GM19023 (cell line): ENCODE measurements around the gene DCTN3.
"Not testable (repeated sequence)": the region's sequence is repeated elsewhere in the genome, so short reads cannot be mapped to it uniquely, and the experiment has no call there.

Source experiments
- ATAC-seq: cut with Tn5 transposase; IDR thresholded peaks from one replicate; pipeline ENCODE4 v1.9.1; 2021; ENCODE audit warnings: mild to moderate bottlenecking, moderate library complexity; ENCODE audit not compliant: unreplicated experiment

DCTN3 gene

GRCh38 chr9:34647651-34648050 lies 27.4 kb upstream of the DCTN3 start:
- no peak for ATAC-seq

- ATAC-seq = no peak
These were observed 26.7 kb upstream of the DCTN3 start for GRCh38 chr9:34647084-34647403.

- peak; percentile 89 for ATAC-seq
These were observed 26.2 kb upstream of the DCTN3 start, which contains the start of gene GALT for GRCh38 chr9:34646211-34647083. Gene GALT, plus strand, starts transcription at chr9:34646675. Its CDS starts 30 bp downstream, at chr9:34646705.

GRCh38 chr9:34644766-34645314 lies 24.5 kb upstream of the DCTN3 start:
- no peak for ATAC-seq

- ATAC-seq = no peak
These were observed 22.4 kb upstream of the DCTN3 start for GRCh38 chr9:34642679-34643078.

GRCh38 chr9:34639322-34639721 lies 19.0 kb upstream of the DCTN3 start:
- ATAC-seq = not testable (repeated sequence)

- no peak for ATAC-seq
These were observed 17.8 kb upstream of the DCTN3 start for GRCh38 chr9:34638138-34638445.

- peak; percentile 87 for ATAC-seq
These were observed 17.3 kb upstream of the DCTN3 start, which contains the start of gene SIGMAR1 for GRCh38 chr9:34637356-34638137. Gene SIGMAR1, minus strand, starts transcription at chr9:34637787. Its CDS starts 90 bp downstream, at chr9:34637697.

- no peak for ATAC-seq
These were observed 16.6 kb upstream of the DCTN3 start for GRCh38 chr9:34636791-34637355.

- no peak for ATAC-seq
These were observed 15.3 kb upstream of the DCTN3 start for GRCh38 chr9:34635556-34635955.

GRCh38 chr9:34634551-34635248 lies 14.4 kb upstream of the DCTN3 start:
- ATAC-seq = no peak

- ATAC-seq = no peak
These were observed 13.7 kb upstream of the DCTN3 start for GRCh38 chr9:34633851-34634550.

- ATAC-seq = no peak
These were observed 12.9 kb upstream of the DCTN3 start for GRCh38 chr9:34633166-34633565.

- no peak for ATAC-seq
These were observed 10.3 kb upstream of the DCTN3 start for GRCh38 chr9:34630402-34631154.

- ATAC-seq = no peak
These were observed 9.2 kb upstream of the DCTN3 start for GRCh38 chr9:34629491-34629808.

GRCh38 chr9:34628656-34629490 lies 8.6 kb upstream of the DCTN3 start, which contains the start of gene ARID3C:
Gene ARID3C, minus strand, starts transcription at chr9:34629066. Its CDS starts 1,052 bp downstream, at chr9:34628014.
- ATAC-seq = no peak

- ATAC-seq = no peak
These were observed 7.7 kb upstream of the DCTN3 start for GRCh38 chr9:34627716-34628655.

- no peak for ATAC-seq
These were observed 4.8 kb upstream of the DCTN3 start for GRCh38 chr9:34625186-34625486.
